ENCODE measurements around the gene TMEM147. TPM values are rescaled to one million over a fixed set of nuclear protein-coding genes. Genes with fewer than 3 reads are reported as not detected.

TMEM147 gene
- total and polyA plus RNA-seq, 4 donors: 18.1 to 97.4 (median 44.7) TPM

DNA sequence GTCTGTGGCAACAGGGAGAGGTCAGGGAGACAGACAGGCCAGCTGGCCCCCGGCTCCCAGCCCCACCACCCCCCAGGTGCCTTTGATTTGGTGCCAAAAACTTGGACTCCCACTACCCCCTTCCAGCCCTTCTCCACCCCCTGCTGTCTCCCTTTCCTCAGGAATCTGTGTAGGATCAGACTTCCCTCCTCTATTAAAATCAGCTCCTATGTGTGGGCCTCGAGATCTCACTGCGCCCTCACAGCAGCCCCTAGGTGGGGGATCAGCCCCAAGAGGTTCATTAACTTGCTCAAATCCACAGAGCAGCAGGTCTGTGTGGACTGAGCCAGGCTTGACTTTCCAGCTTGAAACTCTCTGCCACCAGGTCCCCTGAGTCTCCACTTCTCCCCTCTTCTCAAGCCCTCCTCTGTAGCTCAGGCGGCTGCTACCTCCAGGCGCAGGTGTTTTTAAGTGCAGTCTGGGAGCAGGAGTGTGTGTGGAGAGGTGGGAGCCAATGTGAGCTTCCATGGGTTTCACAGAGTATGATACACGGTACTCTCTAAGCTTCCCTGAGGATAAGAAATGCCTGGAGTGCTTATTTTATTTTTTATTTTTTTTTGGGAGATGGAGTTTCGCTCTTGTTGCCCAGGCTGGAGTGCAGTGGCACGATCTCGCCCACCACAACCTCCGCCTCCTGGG lies 10.5 kb upstream of the TMEM147 start:
- DNase-seq (ENCODE audit: low spot score): no peak
- peaks cover 0 to 7% (median 0%) of the 10 kb centered on the region in 4 donors for H3K4me1 ChIP-seq (ENCODE audit: control insufficient read depth in 4 of 4, insufficient read depth in 4 of 4, low read length in 3 of 4)
- no peaks in the 10 kb centered on the region for H3K9me3 ChIP-seq (ENCODE audit: control insufficient read depth in 4 of 4, low read length in 3 of 4)
- H3K27ac ChIP-seq (ENCODE audit: low read depth in 1 of 2, low read length in 2 of 2): no peak overlapping the region
- peaks cover 0 to 3% (median 1%) of the 10 kb centered on the region in 4 donors for H3K27me3 ChIP-seq (ENCODE audit: control insufficient read depth in 4 of 4, insufficient read depth in 4 of 4, low read length in 3 of 4)
- no peak overlapping the region for H3K4me3 ChIP-seq (ENCODE audit: low read depth in 1 of 3, low read length in 3 of 3)
- no peak overlapping the region for H3K9ac ChIP-seq (ENCODE audit: low read depth in 1 of 2, low read length in 2 of 2)
- TF ChIP-seq, protein P1, sequence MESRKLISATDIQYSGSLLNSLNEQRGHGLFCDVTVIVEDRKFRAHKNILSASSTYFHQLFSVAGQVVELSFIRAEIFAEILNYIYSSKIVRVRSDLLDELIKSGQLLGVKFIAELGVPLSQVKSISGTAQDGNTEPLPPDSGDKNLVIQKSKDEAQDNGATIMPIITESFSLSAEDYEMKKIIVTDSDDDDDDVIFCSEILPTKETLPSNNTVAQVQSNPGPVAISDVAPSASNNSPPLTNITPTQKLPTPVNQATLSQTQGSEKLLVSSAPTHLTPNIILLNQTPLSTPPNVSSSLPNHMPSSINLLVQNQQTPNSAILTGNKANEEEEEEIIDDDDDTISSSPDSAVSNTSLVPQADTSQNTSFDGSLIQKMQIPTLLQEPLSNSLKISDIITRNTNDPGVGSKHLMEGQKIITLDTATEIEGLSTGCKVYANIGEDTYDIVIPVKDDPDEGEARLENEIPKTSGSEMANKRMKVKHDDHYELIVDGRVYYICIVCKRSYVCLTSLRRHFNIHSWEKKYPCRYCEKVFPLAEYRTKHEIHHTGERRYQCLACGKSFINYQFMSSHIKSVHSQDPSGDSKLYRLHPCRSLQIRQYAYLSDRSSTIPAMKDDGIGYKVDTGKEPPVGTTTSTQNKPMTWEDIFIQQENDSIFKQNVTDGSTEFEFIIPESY (IDR thresholded peaks at IDR 0.05): no peak
- TF ChIP-seq FOXA2 (IDR thresholded peaks at IDR 0.05) (no peak), RXRA (IDR thresholded peaks at IDR 0.05) (no peak), TAF1 (conservative IDR thresholded peaks at IDR 0.05) (no peak), YY1 (IDR thresholded peaks at IDR 0.05) (no peak), GABPA (IDR thresholded peaks at IDR 0.05 in 1 of 2, conservative IDR thresholded peaks at IDR 0.05 in 1 of 2) (no peak)
- TF ChIP-seq, protein P2, sequence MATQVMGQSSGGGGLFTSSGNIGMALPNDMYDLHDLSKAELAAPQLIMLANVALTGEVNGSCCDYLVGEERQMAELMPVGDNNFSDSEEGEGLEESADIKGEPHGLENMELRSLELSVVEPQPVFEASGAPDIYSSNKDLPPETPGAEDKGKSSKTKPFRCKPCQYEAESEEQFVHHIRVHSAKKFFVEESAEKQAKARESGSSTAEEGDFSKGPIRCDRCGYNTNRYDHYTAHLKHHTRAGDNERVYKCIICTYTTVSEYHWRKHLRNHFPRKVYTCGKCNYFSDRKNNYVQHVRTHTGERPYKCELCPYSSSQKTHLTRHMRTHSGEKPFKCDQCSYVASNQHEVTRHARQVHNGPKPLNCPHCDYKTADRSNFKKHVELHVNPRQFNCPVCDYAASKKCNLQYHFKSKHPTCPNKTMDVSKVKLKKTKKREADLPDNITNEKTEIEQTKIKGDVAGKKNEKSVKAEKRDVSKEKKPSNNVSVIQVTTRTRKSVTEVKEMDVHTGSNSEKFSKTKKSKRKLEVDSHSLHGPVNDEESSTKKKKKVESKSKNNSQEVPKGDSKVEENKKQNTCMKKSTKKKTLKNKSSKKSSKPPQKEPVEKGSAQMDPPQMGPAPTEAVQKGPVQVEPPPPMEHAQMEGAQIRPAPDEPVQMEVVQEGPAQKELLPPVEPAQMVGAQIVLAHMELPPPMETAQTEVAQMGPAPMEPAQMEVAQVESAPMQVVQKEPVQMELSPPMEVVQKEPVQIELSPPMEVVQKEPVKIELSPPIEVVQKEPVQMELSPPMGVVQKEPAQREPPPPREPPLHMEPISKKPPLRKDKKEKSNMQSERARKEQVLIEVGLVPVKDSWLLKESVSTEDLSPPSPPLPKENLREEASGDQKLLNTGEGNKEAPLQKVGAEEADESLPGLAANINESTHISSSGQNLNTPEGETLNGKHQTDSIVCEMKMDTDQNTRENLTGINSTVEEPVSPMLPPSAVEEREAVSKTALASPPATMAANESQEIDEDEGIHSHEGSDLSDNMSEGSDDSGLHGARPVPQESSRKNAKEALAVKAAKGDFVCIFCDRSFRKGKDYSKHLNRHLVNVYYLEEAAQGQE (IDR thresholded peaks at IDR 0.05): no peak
- TF ChIP-seq, protein P3, sequence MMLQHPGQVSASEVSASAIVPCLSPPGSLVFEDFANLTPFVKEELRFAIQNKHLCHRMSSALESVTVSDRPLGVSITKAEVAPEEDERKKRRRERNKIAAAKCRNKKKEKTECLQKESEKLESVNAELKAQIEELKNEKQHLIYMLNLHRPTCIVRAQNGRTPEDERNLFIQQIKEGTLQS (IDR thresholded peaks at IDR 0.05): no peak
- TF ChIP-seq, protein P4, sequence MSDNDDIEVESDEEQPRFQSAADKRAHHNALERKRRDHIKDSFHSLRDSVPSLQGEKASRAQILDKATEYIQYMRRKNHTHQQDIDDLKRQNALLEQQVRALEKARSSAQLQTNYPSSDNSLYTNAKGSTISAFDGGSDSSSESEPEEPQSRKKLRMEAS (IDR thresholded peaks at IDR 0.05): no peak
- H3K36me3 ChIP-seq (ENCODE audit: control insufficient read depth in 4 of 4, insufficient read depth in 3 of 4, low read depth in 1 of 4, low read length in 3 of 4): no peaks in the 10 kb centered on the region
- 73% methylated on average over 10 of the region's 10 CpGs for WGBS

DNA sequence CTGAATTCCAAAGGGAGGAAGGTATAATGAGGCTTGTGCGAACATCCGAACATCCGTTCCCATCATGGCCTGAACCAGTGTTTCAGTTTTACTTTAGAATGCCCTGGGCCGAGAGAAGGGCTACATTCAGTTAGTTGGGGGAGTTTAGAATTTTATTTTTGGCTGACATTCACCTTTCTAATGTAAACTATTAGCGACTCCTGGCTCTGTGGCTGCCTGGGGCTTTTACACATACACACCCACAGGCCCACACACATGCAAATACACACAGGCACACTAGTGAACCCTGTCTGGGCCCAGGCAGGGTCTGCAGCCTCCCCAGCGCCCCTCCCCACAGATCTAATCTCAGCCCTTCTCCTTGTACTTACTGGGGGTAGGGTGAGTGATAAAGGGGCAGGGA lies 6.1 kb upstream of the TMEM147 start:
- H3K4me3 ChIP-seq (ENCODE audit: low read depth in 1 of 3, low read length in 3 of 3): no peak overlapping the region
- no peaks in the 10 kb centered on the region for H3K27me3 ChIP-seq (ENCODE audit: control insufficient read depth in 4 of 4, insufficient read depth in 4 of 4, low read length in 3 of 4)
- no peaks in the 10 kb centered on the region for H3K36me3 ChIP-seq (ENCODE audit: control insufficient read depth in 4 of 4, insufficient read depth in 3 of 4, low read depth in 1 of 4, low read length in 3 of 4)
- H3K27ac ChIP-seq (ENCODE audit: low read depth in 1 of 2, low read length in 2 of 2): no peak overlapping the region
- no peaks in the 10 kb centered on the region for H3K9me3 ChIP-seq (ENCODE audit: control insufficient read depth in 4 of 4, low read length in 3 of 4)
- DNase-seq (ENCODE audit: low spot score): no peak
- H3K9ac ChIP-seq (ENCODE audit: low read depth in 1 of 2, low read length in 2 of 2): no peak overlapping the region
- TF ChIP-seq, protein P4 (IDR thresholded peaks at IDR 0.05): no peak
- TF ChIP-seq FOXA2 (IDR thresholded peaks at IDR 0.05): no peak
- no peak for TF ChIP-seq TAF1 (conservative IDR thresholded peaks at IDR 0.05)
- TF ChIP-seq GABPA (IDR thresholded peaks at IDR 0.05 in 1 of 2, conservative IDR thresholded peaks at IDR 0.05 in 1 of 2): no peak
- 80% methylated on average over 6 of the region's 6 CpGs for WGBS
- peaks cover 0 to 2% (median under 1%) of the 10 kb centered on the region in 4 donors for H3K4me1 ChIP-seq (ENCODE audit: control insufficient read depth in 4 of 4, insufficient read depth in 4 of 4, low read length in 3 of 4)
